Stomach (tissue), 9 donors: ENCODE measurements around the gene RER1. TPM values are rescaled to one million over a fixed set of nuclear protein-coding genes. Genes with fewer than 3 reads are reported as not detected.

Experiments used
- DNase-seq, 2 donors: peaks; one replicate each; pipeline versions ENCODE4 v3.0.0 to v3.0.0-alpha.2; 2013 to 2019
- H3K27ac ChIP-seq, 5 donors: fragments of 200-600 bp in 4 of 5; sonication (generic) in 4 of 5; one replicate each; pipeline ENCODE4 v1.5.1; 2013 to 2019; ENCODE audit warnings: mild to moderate bottlenecking in 1 of 5, moderate library complexity in 1 of 5
- H3K27me3 ChIP-seq, 3 donors: fragments of 200-600 bp; sonication (generic); one replicate each; pipeline ENCODE4 v1.5.1; 2017 to 2019; ENCODE audit warnings: mixed run types in 1 of 3
- H3K36me3 ChIP-seq, 4 donors: fragments of 200-600 bp; sonication (generic); 1 replicate in 3 of 4; 2 replicates in 1 of 4; pipeline ENCODE4 v1.5.1; 2016 to 2019
- H3K4me1 ChIP-seq, 4 donors: fragments of 200-600 bp; sonication (generic); one replicate each; pipeline ENCODE4 v1.5.1; 2016 to 2019
- H3K4me3 ChIP-seq, 4 donors: fragments of 200-600 bp; sonication (generic) in 3 of 4; one replicate each; pipeline ENCODE4 v1.5.1; 2016 to 2019; ENCODE audit warnings: mild to moderate bottlenecking in 1 of 4
- H3K9me3 ChIP-seq, 4 donors: fragments of 200-600 bp; sonication (generic); one replicate each; pipeline ENCODE4 v1.5.1; 2016 to 2019
- EP300 ChIP-seq: sonication (generic); formaldehyde crosslinking; IDR thresholded peaks from one replicate; pipeline ENCODE4 v1.6.1; 2017; ENCODE audit warnings: antibody characterized with exemption
- POLR2A ChIP-seq, 4 donors: fragments of 450-650 bp; IDR thresholded peaks; one replicate each; pipeline ENCODE4 v1.6.1; 2016; ENCODE audit warnings: antibody characterized with exemption in 4 of 4, control low read depth in 2 of 4, mild to moderate bottlenecking in 1 of 4, moderate library complexity in 1 of 4
- POLR2AphosphoS5 ChIP-seq, 3 donors: sonication (generic); formaldehyde crosslinking; IDR thresholded peaks; one replicate each; pipeline ENCODE4 v1.6.1; 2016; ENCODE audit warnings: antibody characterized with exemption in 3 of 3
- WGBS, 5 donors: extraction: QIAGEN DNeasy Blood & Tissue Kit in 3 of 5; methylation state at CpG; one replicate each; pipeline versions ENCODE4 v1.1.5 to v1.1.7; 2013 to 2018; 5-methylcytosine and 5-hydroxymethylcytosine counted together
- intact Hi-C: fragments of 100-400 bp; cut with DNase I; formaldehyde crosslinking; loops from one replicate; pipeline ENCODE4 v1.15.1; 2023; ENCODE audit warnings: low total_unique reads
- polyA plus RNA-seq, 3 donors: library from polyadenylated mRNA; stranded (reverse); fragments of 200-250 nt; gene quantifications; one replicate each; pipeline ENCODE4 v1.2.3, GENCODE V29; 2013
- total RNA-seq, 5 donors: library from RNA; depleted of rRNA; stranded (reverse); fragments of >200 nt; gene quantifications; one replicate each; pipeline versions ENCODE4 v1.1.0 to v1.2.3, GENCODE V29; 2014 to 2016
- TF ChIP-seq, protein P1 (sequence below), 7 experiments: fragments of 450-650 bp in 4 of 7; fragments of 200-600 bp in 3 of 7; sonication (generic) in 3 of 7; IDR thresholded peaks; one replicate each; pipeline ENCODE4 v1.5.1; 2016 to 2019; ENCODE audit warnings: antibody characterized with exemption in 7 of 7, control low read depth in 2 of 7, mild to moderate bottlenecking in 1 of 7
- donor health status: healthy with polysubstance abuse.
- donor health status: Bipolar disorder and iron deficiency.
- donor health status: healthy.

Gene RER1
- total and polyA plus RNA-seq, 8 donors = 38.2 to 73.6 (median 66.7) TPM

DNA sequence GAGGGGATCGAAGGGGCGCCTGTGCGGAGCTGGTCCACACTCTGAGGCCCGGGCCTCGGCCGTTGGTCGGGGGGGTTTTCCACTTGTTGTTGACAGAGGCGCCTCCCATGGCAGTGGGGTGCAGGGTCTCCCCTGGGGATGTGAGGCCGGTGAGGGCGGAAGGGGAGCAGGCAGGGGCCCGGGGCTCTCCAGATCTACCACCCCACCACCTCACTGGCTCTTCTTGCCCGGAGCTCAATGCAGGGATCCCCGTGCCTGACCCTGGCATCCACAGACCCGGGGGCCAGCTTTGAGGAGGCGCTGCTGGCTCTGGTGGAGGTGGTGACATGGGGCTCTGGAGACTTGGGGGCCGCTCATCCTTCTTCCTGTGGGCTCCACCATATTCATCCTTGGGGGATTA, 27.8 kb downstream of the RER1 start:
- Histone ChIP-seq H3K27me3 (peaks cover 0 to 72% (median 40%) of the 10 kb centered on the region in 3 donors), H3K9me3 (peaks cover 6 to 19% (median 13%) of the 10 kb centered on the region in 4 donors), H3K4me1 (peaks cover 7 to 26% (median 17%) of the 10 kb centered on the region in 4 donors), H3K36me3 (no peaks in the 10 kb centered on the region), H3K4me3 (no peak overlapping the region), H3K27ac (no peak overlapping the region)
- DNase-seq = no peak
- WGBS, 5 donors = 76 to 83% (median 81%) methylated on average over 12 to 16 of the region's 16 CpGs
- TF ChIP-seq POLR2A (IDR thresholded peaks at IDR 0.05) (no peak), EP300 (no peak), POLR2AphosphoS5 (IDR thresholded peaks at IDR 0.05) (no peak)
- TF ChIP-seq, protein P1, sequence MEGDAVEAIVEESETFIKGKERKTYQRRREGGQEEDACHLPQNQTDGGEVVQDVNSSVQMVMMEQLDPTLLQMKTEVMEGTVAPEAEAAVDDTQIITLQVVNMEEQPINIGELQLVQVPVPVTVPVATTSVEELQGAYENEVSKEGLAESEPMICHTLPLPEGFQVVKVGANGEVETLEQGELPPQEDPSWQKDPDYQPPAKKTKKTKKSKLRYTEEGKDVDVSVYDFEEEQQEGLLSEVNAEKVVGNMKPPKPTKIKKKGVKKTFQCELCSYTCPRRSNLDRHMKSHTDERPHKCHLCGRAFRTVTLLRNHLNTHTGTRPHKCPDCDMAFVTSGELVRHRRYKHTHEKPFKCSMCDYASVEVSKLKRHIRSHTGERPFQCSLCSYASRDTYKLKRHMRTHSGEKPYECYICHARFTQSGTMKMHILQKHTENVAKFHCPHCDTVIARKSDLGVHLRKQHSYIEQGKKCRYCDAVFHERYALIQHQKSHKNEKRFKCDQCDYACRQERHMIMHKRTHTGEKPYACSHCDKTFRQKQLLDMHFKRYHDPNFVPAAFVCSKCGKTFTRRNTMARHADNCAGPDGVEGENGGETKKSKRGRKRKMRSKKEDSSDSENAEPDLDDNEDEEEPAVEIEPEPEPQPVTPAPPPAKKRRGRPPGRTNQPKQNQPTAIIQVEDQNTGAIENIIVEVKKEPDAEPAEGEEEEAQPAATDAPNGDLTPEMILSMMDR (IDR thresholded peaks at IDR 0.05) = no peak
- intact Hi-C loops = loop anchor here (10.0 kb wide), 1 partner anchor 225 kb away; no protein-coding TSS in a partner anchor

DNA sequence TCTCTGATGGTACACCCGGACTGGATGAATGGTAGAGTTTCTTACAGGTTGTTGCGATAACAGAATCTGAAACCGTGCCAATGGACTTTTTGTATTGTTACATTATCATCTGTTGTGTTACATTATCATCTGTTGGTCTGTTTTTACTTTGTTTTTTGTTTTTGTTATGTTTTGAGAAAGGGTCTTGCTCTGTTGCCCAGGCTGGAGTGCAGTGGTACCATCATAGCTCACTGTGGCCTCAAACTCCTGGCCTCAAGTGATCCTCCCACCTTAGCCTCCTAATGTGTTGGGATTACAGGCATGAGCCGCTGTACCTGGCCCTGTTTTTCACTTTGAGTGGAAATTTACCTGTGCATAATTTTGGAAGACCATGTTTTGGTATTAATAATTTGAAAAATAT, 30.9 kb downstream of the RER1 start:
- Histone ChIP-seq H3K4me1 (no peaks in the 10 kb centered on the region), H3K27me3 (peaks cover 0 to 63% (median 36%) of the 10 kb centered on the region in 3 donors), H3K27ac (no peak overlapping the region), H3K9me3 (peaks cover 6 to 19% (median 13%) of the 10 kb centered on the region in 4 donors), H3K4me3 (no peak overlapping the region), H3K36me3 (no peaks in the 10 kb centered on the region)
- TF ChIP-seq POLR2AphosphoS5 (IDR thresholded peaks at IDR 0.05) = no peak
- no peak for DNase-seq
- intact Hi-C loops = loop anchor here (5.0 kb wide), 1 partner anchor 355 kb away; no protein-coding TSS in a partner anchor
- 76 to 90% (median 84%) methylated on average over 4 of the region's 4 CpGs for WGBS, 5 donors

DNA sequence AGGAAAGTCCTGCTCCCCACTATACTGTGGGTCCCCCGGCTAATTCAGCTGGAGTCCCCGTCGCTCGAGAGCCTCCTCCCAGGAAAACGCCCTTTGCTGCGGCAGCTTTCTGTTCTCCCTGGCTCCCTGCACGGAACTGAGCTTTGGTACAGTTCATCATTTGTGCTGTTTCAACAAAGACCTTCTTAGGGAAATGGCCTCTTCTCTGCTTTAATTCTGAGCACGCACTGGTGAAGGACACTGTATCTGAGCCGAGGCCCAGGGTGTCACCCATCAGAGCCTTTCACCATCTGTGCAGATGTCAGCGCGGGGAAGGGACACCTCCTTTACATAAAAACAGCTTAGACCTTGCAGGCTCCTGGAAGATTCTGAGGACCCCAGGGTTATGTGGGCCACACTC, 34.3 kb downstream of the RER1 start:
- no peak for TF ChIP-seq POLR2AphosphoS5 (IDR thresholded peaks at IDR 0.05)
- no peak for TF ChIP-seq EP300
- TF ChIP-seq, protein P1 (IDR thresholded peaks at IDR 0.05) = no peak
- TF ChIP-seq POLR2A (IDR thresholded peaks at IDR 0.05) = no peak
- Histone ChIP-seq H3K4me3 (no peak overlapping the region), H3K27ac (no peak overlapping the region), H3K4me1 (no peaks in the 10 kb centered on the region), H3K36me3 (no peaks in the 10 kb centered on the region), H3K27me3 (peaks cover 0 to 62% (median 19%) of the 10 kb centered on the region in 3 donors), H3K9me3 (peaks cover 6 to 32% (median 24%) of the 10 kb centered on the region in 4 donors)
- intact Hi-C loops = no loop called here
- no peak for DNase-seq
- WGBS, 5 donors = 54 to 70% (median 67%) methylated on average over 3 to 11 of the region's 11 CpGs

DNA sequence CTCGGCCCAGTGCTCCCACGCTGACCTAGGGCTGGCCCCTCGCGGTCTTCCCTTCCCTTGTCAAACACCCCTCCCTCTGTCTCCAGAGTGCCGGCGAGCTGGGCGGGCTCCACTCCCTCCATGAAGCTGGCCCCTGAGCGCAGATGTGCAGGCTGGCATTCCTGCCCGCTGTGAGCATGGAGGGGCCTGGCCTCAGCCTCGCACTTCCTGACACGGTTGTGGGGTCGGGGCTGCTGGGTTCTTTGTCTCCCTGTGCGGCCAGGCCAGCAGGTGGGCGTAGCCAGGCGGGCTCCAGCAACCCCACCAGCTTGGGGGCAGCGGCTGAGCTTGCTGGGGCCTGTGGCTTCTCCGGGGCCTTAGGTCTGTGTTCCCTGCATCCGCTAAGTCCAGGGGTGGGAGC, 34.9 kb downstream of the RER1 start:
- WGBS, 5 donors = 44 to 57% (median 53%) methylated on average over 15 to 18 of the region's 18 CpGs

More for the DNA sequence above, 34.9 kb downstream of the RER1 start:
- Histone ChIP-seq H3K27ac (no peak overlapping the region), H3K4me1 (no peaks in the 10 kb centered on the region), H3K9me3 (peaks cover 6 to 32% (median 24%) of the 10 kb centered on the region in 4 donors), H3K36me3 (no peaks in the 10 kb centered on the region), H3K27me3 (peaks cover 0 to 64% (median 19%) of the 10 kb centered on the region in 3 donors), H3K4me3 (no peak overlapping the region)
- TF ChIP-seq POLR2A (IDR thresholded peaks at IDR 0.05) (no peak), EP300 (no peak), POLR2AphosphoS5 (IDR thresholded peaks at IDR 0.05) (no peak)
- TF ChIP-seq, protein P1 (IDR thresholded peaks at IDR 0.05) = no peak
- intact Hi-C loops = no loop called here
- no peak for DNase-seq
